HG02970 (cell line): ENCODE results near the gene DHRS9.
A peak's percentile ranks its signal among the peaks of the same experiment; 100 is the strongest.
"Not testable (repeated sequence)": the region's sequence is repeated elsewhere in the genome, so short reads cannot be mapped to it uniquely, and the experiment has no call there.

Source experiments
- ATAC-seq: cut with Tn5 transposase; IDR thresholded peaks from one replicate; pipeline ENCODE4 v1.9.1; 2021; ENCODE audit warnings: mild to moderate bottlenecking, moderate library complexity, moderate number of reproducible peaks; ENCODE audit not compliant: unreplicated experiment, low FRiP score

DHRS9 gene

DNA sequence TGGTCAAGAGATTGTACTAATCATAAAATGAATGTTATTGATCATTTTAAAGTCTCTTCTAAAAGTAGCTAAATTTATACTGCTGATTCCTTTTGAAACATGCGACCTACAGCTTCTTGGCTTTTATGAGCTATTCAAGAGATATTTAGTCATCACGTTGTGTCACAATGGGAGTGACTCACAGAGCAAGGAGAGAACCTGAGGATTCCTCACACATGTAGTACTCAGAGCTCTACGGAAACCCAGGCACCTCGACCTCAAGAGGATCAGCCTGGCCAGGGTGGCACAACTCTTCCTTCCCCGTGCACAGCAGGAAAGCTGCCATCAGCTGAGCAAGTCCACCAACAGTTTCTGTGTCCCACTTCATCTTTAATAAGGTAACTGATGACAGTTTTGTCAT, at the start of gene DHRS9:
Gene DHRS9, plus strand, starts transcription at position 223 of the 400 bp plus-strand sequence. CDS start 12,019 bp downstream, outside the sequence.
- no peak for ATAC-seq

- no peak for ATAC-seq
Measured at GRCh38 chr2:169023161-169023560, 46.2 kb upstream of the DHRS9 start.

GRCh38 chr2:169026056-169026455, 43.3 kb upstream of the DHRS9 start:
- no peak for ATAC-seq

- ATAC-seq = no peak
Measured at GRCh38 chr2:169027234-169027633, 42.1 kb upstream of the DHRS9 start.

DNA sequence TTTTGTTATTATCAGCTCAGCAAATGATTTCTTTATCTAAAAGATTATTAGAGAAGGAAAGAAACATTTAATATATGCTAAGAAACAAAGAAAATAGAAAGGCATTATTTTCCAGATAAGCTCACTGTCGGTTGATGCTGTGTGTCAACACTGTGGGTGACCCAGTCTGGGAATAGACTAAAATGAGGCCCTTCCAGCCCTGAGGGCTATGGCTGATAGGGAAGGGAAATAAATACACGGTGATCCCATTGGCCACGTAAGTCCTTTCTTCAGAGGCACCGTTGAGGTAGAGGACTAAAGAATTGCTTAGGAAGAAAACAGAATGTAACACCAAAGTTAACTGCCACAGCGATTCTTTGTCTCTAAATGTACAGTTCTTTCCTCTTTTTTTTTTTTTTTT, 40.0 kb upstream of the DHRS9 start:
- ATAC-seq = no peak

- no peak for ATAC-seq
Measured at GRCh38 chr2:169031202-169031601, 38.2 kb upstream of the DHRS9 start, which contains the start of gene ABCB11. Gene ABCB11 (minus strand): TSS chr2:169031324. CDS start chr2:169018125, 13,199 bp downstream.

DNA sequence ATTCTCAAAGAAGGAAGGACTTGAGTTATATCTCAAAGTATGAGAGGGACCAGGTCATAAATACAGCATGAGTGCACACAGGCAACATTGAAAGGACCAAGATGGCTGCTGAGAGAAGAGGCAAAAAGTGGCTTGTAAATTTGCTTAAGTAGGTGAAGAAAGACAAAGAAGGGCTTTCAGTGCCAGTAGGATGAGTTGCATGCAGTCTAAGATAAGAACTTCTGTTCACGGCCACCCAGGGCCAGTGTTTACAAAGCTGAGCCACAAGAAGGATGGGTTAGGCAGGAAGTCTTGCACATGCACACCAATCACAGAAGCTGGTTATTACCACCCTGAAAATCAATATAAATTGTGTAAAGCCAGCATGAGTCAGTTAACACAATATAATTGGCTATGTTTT, 35.1 kb upstream of the DHRS9 start:
- no peak for ATAC-seq

DNA sequence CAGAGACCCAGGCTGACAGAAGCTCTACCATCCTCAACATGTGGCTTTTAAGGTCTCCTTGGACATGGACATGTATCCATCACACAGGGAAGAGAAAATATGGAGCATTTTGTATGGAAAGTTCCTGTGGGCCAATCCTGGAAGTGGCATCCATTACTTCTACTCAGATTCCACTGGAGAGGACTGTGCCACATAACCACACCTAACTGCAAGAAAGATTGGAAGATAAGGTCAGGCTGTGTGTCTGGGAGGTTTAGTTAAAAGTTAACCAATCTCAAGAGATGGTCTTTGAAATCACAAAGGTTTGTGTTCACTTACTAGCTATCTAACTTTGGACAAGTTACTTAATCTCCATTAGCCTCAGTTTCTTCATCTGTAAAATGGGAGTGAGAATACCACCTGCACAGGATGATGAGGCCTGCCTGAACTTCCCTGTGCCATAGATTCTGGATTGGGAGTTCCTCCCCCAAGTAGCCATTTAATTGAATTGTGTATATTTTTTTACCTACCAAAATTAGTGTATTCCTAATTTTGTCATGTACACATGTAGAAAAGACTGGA, 34.3 kb upstream of the DHRS9 start:
- no peak for ATAC-seq

GRCh38 chr2:169035887-169036286, 33.5 kb upstream of the DHRS9 start:
- ATAC-seq = no peak

GRCh38 chr2:169036736-169037440, 32.5 kb upstream of the DHRS9 start:
- no peak for ATAC-seq

- peak; percentile 53 for ATAC-seq
Measured at GRCh38 chr2:169038338-169038757, 31.0 kb upstream of the DHRS9 start.

GRCh38 chr2:169039702-169040101, 29.7 kb upstream of the DHRS9 start:
- ATAC-seq = no peak

GRCh38 chr2:169041594-169041993, 27.8 kb upstream of the DHRS9 start:
- no peak for ATAC-seq

DNA sequence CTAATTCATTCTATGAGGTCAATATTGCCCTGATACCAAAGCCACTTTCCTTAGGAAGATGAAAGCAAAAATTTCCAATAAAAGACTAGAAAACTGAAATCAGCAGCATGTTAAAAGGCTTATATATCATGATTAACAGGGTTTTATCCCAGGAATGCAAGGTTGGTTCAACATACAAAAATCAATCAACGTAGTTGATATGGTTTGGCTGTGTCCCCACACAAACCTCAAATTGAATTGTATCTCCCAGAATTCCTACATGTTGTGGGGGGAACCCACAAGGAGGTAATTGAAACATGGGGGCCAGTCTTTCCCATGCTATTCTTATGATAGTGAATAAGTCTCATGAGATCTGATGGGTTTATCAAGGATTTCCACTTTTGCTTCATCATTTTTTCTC, 26.5 kb upstream of the DHRS9 start:
- ATAC-seq = no peak

- ATAC-seq = no peak
Measured at GRCh38 chr2:169046440-169047151, 22.8 kb upstream of the DHRS9 start.

- ATAC-seq = no peak
Measured at GRCh38 chr2:169047256-169048250, 21.8 kb upstream of the DHRS9 start.

GRCh38 chr2:169049142-169049541, 20.2 kb upstream of the DHRS9 start:
- no peak for ATAC-seq

DNA sequence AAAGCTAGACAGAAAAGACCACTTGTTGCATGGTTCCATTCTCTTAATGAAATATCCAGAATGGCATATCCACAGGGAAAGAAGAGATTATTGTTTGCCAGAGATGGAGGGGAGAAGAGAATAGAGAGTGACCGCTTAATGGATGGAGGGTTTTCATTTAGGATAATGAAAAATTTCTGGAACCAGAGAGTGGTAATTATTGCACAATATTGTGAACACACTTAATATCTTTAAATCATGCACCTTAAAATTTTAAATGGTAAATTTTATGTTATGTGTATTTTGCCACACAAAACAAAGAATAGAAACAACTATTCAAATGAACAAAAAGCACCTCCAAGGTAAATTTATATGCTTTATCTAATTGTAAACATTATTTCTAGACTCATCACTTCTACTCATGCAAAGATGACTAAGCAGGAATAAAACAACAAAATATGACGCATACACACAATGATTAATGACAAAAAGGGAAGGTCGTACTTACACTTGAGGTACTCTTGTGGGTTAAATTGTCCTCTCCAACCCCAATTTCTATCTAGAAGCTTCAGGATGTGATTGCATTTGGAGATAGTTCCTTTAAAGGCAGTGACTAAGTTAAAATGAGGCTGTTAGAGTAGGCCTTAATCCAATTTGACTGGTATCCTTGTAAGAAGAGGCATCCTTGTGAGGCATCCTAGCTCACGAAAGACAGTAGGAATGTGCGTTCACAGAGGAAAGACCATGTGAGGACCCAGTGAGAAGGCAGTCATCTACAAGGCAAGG, 18.7 kb upstream of the DHRS9 start:
- ATAC-seq = no peak

DNA sequence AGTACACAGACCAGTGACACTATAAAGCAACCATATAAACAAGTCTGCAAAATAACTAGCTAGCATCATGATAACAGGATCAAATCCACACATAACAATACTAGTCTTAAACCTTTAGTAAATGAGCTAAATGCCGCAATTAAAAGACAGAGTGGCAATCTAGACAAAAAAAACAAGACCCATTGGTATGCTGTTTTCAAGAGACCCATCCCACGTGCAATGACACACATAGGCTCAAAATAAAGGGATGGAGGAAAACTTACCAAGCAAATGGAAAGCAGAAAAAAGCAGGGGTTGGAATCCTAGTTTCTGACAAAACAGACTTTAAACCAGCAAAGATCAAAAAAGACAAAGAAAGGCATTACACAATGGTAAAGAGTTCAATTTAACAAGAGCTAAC, 14.8 kb upstream of the DHRS9 start:
- not testable (repeated sequence) for ATAC-seq

- ATAC-seq = not testable (repeated sequence)
Measured at GRCh38 chr2:169064199-169064598, 5.2 kb upstream of the DHRS9 start.
